GM18858 (cell line): Measurements from ENCODE around the gene ANKRD34A.
"Not testable (repeated sequence)": the region's sequence is repeated elsewhere in the genome, so short reads cannot be mapped to it uniquely, and the experiment has no call there.

Experiments
- ATAC-seq: cut with Tn5 transposase; IDR thresholded peaks from one replicate; pipeline ENCODE4 v1.9.1; 2021; ENCODE audit not compliant: unreplicated experiment

The ANKRD34A gene

DNA sequence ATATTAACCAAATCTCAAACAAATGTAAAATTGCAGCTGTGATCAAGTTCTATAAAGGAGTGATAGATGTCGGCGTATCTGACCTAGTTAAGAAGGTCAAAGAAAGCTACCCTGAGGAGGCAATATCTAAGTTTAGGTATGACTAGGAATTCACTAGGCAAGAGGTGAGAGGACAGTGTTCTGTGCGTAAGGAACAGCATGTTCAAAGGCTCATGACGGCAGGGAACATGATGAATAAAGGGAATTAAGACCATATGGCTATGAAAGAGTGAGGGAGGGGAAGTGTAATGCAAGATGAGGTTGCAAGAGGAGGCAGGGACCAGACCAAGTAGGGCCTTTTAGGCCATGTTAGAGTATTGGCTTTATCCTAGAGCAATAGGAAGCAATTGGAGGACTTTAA is 15.2 kb downstream of the ANKRD34A start:
- no peak for ATAC-seq

- no peak for ATAC-seq
Observed at GRCh38 chr1:145947551-145947950, 16.8 kb downstream of the ANKRD34A start.

DNA sequence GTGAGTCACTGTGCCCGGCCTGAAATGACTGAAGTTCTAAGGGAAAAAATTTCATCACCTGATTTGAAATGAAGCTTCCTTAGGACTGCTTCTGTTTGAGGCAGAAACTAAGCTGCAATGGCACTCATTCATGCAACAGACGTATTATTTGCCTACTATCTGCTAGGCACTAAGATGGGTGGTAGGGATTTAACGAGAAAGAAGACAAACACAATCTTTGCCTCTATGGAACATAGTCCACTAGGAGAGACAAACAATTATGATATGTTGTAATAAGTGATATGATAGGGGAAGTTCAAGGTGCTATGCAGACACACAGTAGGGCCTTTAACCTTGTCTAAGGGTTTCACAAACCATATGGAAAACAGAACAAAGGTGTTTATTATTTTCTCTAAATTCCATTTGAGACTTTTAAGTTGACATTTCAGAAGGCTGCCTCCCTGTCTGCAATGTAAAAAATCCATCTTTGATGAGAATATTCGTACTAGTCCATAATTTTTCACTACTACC is 17.8 kb downstream of the ANKRD34A start:
- no peak for ATAC-seq

GRCh38 chr1:145944532-145944931 is 19.8 kb downstream of the ANKRD34A start:
- no peak for ATAC-seq

- ATAC-seq: no peak
Observed at GRCh38 chr1:145942871-145943270, 21.5 kb downstream of the ANKRD34A start.

DNA sequence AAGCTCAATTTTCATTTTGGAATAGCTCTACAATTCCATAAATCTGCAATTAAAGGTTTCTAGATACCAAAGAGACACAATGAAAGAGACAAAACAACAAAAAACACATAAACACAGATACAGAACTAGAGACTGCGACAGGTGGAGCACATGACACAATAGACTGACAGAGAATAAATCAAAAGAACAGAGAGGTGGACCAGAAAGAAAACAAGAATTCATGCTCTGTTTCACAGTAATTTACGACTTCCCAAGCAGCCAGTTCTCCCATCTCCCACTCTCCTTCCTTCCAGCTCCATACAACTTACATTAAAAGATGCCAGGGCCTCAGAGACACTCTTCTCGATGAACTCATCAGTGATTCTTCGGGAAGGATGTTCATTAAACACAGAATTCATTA is 22.0 kb downstream of the ANKRD34A start:
- ATAC-seq: no peak

GRCh38 chr1:145937436-145937835 is 26.9 kb downstream of the ANKRD34A start:
- ATAC-seq: no peak

DNA sequence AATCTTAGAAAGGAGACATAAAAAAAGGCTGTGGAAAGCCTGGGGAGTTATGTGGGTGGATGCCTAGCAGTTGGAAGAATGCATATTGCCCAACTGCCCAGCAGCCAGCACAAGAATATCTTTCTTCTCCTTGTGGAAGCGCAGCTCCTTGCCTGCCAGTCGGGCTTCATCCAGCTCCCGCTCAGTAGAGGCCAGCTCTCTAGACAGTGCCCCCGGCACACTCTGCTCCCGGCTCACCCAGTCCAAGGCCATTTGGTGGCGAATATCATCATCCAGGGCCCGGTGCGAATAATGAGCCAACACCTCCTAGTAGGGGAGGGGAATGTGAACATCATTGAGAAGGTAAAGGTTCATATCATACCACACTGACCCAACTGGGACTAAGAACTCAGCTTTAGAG is 28.1 kb downstream of the ANKRD34A start:
- ATAC-seq: no peak

GRCh38 chr1:145935708-145936107 is 28.7 kb downstream of the ANKRD34A start:
- ATAC-seq: no peak

DNA sequence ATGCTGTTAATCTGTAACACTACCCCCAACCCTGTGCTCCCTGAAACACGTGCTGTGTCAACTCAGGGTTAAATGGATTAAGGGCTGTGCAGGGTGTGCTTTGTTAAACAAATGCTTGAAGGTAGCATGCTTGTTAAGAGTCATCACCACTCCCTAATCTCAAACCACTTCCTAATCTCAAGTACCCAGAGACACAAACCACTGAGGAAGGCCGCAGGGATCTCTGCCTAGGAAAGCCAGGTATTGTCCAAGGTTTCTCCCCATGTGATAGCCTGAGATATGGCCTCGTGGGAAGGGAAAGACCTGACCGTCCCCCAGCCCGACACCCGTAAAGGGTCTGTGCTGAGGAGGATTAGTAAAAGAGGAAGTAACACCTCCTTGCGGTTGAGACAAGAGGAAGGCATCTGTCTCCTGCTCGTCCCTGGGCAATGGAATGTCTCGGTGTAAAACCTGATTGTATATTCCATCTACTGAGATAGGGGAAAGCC is 31.8 kb downstream of the ANKRD34A start:
- ATAC-seq: not testable (repeated sequence)

GRCh38 chr1:145927916-145928643 is 36.3 kb downstream of the ANKRD34A start:
- no peak for ATAC-seq

DNA sequence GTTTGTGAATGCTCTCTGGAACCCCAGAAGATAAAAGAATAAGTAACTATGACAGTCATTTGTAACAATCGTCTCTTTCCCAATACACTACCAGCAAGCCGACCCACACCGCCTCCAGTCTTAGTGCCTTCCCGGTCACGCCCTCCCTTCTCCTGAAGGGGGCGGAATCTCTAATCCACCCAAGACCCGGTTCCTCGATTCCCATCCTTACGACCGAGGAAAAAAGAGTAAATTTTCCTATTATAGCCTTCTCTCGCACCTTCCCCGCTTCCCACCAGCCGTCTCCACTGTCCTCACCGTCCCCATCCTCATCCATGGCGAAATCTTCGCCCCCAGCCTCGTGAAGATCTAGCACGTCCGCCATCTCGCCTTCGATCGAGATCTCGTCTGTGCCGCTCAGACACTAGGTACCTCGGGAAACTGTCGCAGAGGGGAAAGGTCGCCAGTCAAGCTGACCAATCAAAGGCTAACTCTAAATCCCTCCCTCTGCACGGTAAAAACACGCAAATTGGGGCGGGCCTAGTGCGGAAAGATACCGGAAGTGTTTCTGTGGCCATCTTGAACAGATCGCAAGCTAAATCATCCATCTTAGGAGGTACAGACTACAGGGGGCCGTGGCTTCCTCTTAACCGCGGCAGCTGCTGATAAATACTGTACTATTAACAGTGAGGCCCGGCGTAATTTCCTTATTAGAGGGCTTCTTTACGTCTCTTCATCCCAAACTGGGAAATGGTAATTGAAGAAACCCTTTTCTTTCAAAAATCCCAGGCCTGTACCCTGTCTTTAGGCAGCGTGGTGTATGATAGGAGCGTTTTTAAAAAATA is 37.1 kb downstream of the ANKRD34A start, which contains the start of gene RBM8A:
Gene RBM8A, minus strand, starts transcription at position 422 of the 824 bp plus-strand sequence. Its CDS starts 58 bp downstream, at position 364.
- peak; percentile 89 for ATAC-seq

DNA sequence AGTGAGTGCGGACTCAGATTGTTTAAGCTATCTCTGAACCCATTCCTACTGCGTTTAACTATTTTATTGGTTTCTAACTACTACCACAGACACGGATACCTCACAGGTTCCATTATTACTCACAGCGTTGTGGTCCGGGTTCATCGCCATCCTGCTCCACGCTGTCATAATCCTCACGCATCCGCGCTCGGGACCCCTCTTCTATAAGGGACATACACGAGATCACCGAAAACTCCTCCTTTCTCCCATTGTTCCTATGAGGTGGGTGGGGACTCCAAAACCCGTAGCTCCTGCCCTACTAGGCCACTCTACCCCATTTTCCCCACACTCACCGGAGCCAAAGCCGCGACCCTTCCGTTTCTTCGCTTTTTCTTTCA is 37.7 kb downstream of the ANKRD34A start:
- no peak for ATAC-seq

GRCh38 chr1:145922266-145922665 is 42.1 kb downstream of the ANKRD34A start:
- ATAC-seq: no peak

DNA sequence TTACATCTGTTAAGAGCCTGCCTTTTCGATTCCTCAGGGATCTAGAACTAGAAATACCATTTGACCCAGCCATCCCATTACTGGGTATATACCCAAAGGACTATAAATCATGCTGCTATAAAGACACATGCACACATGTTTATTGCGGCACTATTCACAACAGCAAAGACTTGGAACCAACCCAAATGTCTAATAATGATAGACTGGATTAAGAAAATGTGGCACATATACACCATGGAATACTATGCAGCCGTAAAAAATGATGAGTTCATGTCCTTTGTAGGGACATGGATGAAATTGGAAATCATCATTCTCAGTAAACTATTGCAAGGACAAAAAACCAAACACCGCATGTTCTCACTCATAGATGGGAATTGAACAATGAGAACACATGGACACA is 44.1 kb downstream of the ANKRD34A start:
- ATAC-seq: not testable (repeated sequence)

GRCh38 chr1:145918992-145919939 is 45.1 kb downstream of the ANKRD34A start:
- no peak for ATAC-seq

DNA sequence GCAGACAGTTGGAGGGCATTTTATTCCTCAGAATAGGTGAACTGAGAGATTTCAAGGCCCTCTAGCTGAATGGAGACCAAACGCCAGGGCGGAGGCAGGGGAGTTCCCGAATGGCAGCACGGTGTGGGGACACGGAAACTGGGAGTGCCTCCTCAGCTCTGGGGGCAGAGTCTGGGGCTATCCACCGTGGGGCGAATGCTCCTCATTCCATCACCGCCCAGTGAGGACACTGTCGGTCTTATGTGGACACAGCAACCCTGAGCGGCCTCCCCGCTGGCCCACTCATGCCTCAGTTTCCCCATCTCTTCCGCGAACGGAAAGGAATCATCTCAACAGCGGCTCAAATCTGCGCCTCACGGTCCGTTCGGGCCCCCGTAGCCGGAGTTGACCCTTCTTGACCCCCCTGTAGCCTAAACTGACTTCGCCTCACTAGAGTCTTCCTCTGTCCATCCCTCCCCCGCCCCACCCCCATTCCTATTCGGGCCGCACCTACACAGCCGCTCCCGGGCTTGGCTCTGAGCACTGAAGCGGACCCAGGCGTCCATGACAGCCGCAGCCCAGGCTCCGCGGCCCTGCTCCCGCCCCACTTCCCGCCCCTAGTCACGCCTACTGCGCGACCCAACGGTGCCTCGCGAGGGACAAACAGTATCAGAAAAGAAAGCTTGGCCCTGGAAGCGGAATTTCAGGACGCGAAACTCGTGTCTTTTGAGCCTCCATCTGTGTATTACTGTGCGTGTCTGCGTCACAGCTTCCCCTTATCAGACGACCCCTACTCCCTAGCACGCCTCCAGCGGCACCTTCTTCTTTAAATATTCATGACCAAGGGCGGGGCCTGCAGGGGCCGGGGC is 46.0 kb downstream of the ANKRD34A start, which contains the start of gene PEX11B:
Gene PEX11B, minus strand, starts transcription at position 574 of the 848 bp plus-strand sequence. Its CDS starts 29 bp downstream, at position 545.
- peak; percentile 57 for ATAC-seq

DNA sequence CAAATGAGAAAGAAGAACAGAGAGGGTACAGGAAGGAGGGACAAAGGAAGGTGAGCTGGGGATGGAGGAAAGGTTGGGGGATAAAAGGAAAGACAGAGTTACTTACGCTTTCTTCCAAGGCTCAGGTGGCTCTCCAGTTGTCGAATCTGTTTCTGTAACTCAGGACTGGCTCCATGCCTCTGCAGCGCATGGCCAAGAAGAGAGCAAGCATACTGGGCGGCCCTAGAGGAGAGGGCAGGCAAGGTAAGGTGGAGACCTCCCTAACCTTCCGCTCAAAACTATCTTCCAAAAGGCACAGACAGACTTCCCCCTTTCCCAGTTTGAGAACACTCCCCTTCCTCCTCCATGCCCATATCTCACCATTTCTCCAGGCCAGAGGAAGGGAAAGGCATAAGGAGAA is 46.8 kb downstream of the ANKRD34A start:
- no peak for ATAC-seq

GRCh38 chr1:145916745-145917144 is 47.6 kb downstream of the ANKRD34A start:
- ATAC-seq: no peak
